GM19035 (cell line): ENCODE results near the gene ZMYM3.

Experiments used
- ATAC-seq: cut with Tn5 transposase; IDR thresholded peaks from one replicate; pipeline ENCODE4 v1.9.1; 2021; ENCODE audit not compliant: unreplicated experiment

ZMYM3 gene

DNA sequence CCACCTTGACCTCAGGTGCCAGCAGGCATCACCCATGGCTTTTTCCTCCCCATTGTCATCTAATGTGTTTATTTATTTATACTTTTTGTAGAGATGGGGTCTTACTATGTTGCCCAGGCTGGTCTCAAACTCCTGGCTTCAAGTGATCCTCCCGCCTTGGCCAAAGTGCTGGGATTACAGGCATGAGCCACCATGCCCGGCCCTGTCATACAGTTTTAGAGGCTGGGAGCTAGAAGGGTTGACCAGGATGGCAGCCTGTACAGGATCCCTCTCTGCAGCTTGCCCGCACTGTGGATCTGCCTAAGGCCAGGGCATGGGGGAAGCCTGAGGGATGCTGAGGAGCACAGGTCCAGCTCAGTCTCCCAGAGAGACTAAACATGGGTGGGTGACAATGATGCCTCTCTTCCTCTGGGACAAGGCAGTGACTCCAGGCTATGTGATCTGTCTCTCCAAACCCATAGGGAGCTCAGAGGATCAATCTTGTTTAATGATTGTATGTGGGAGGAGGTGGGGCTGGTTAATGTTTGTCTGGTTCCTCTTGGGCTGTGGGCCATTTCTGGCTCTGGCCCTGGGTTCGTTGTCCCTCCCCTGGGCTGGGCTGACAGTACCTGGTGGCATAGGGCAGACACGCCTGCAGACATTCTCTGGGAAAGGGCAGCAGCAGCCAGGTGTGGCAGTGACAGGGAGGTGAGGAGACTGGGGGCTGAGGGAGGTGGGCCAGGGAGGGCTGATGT lies 39.2 kb downstream of the ZMYM3 start:
- ATAC-seq = no peak

GRCh38 chrX:71214152-71214551 lies 39.8 kb downstream of the ZMYM3 start:
- ATAC-seq = no peak

DNA sequence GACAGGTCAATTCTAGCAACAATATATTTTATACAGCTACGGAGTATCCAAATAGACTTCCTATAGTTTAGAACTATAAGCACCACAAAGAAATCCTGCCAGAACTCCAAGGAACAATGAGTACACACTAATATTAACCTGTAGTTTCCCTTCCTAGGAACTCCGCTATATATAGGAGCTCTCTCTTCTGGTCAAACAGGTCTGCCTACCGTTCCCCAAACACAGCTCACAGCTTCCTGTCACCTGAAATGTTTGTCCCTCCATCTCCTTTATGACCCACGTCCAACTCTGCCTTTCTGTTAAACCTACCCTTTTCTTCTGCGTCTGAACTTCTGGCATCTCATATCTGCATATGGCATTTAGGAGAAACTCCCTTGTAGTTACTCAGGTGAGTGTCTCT lies 41.4 kb downstream of the ZMYM3 start:
- ATAC-seq = no peak

DNA sequence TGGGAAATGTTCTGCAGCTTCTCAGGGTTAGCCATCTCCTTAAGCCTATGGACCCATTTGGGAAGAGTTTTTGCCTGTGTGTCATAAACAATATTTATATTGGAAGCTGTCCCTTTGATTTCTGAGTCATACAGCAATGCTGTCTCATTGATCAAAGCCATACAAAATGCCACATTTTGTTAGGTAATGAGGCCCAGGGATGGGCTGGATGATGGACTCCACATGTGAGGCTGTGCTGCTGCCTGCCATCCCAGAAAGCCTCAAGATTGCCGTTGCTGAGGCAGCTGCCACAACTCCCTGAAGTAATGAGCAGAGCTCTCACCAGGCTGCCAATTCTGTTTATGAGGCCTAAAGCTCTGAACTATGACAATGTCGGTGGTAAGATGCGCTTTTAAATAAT lies 43.1 kb downstream of the ZMYM3 start:
- no peak for ATAC-seq

GRCh38 chrX:71199252-71200008 lies 54.5 kb downstream of the ZMYM3 start:
- no peak for ATAC-seq

- ATAC-seq = no peak
Observed at GRCh38 chrX:71198066-71198465, 55.9 kb downstream of the ZMYM3 start.

GRCh38 chrX:71195964-71196649 lies 57.8 kb downstream of the ZMYM3 start:
- ATAC-seq = peak; percentile 57

DNA sequence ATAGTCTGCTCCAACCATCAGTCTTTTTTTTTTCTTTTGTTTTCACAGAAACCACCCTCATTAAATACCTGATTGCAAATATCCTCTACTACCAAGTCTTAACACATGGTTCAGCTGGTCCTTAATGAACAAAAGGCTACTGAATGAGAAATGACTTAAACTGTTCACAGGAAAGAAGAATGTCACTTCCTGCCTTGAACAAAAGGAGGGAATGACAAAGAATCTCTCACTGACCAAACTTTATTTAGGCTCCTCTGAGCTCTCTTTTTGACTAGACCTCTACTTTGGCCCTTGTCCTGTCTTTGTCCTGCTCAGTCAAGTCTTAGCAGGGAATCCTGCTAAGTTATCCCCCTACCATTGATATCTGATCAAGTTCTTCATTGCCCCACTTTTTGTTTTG lies 62.7 kb downstream of the ZMYM3 start:
- ATAC-seq = no peak
